Measurements from ENCODE around the gene GTPBP3.

- TF ChIP-seq POLR2AphosphoS5 (IDR thresholded peaks at IDR 0.05; ENCODE audit: low read depth, low read length) (no peak), CTCF (IDR thresholded peaks at IDR 0.05) (peak; percentile 62)
Measured at GRCh38 chr19:17391371-17392151, 54.2 kb downstream of the GTPBP3 start.

All from Panc1 (cell line).